ENCODE measurements around the gene TFF2.

GRCh38 chr21:42311816-42312625, 38.8 kb downstream of the TFF2 start:
- TF ChIP-seq CTCF (IDR thresholded peaks at IDR 0.05) = no peak
- TF ChIP-seq POLR2AphosphoS5 (IDR thresholded peaks at IDR 0.05; ENCODE audit: low read depth, low read length) = no peak
- no peak for TF ChIP-seq TCF7L2 (IDR thresholded peaks at IDR 0.05; ENCODE audit: low read depth, low read length)

Measured in Panc1 (cell line).